Breast epithelium (tissue), 3 donors: Measurements from ENCODE around the gene KLK2.

Source experiments
- POLR2A ChIP-seq: fragments of 450-650 bp; IDR thresholded peaks from one replicate; pipeline ENCODE4 v1.6.1; 2016; ENCODE audit warnings: antibody characterized with exemption, mild to moderate bottlenecking, moderate library complexity
- TF ChIP-seq, protein P1 (sequence below), 3 donors: fragments of 450-650 bp; IDR thresholded peaks; one replicate each; pipeline ENCODE4 v1.5.1; 2016 to 2017; ENCODE audit warnings: antibody characterized with exemption in 3 of 3, mild to moderate bottlenecking in 3 of 3, moderate library complexity in 3 of 3

DNA sequence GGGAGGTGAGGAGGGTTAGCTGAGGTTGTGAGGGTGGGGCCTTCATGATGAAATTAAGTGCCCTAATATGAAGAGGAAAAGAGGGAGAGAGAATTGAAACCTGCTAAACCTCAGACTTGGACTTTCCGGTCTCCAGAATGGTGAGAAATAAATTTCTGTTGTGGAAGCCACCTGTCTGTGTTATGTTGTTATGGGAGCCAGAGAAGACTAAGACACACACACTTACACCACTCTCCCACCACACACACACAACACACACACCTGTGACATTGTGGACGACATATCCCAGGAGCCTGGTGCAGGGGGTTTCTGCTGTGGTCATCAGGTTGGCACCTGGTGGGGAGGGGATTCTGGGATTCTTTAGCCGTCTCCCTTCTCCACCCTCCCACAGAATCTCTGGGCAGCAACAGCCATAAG lies 24.0 kb downstream of the KLK2 start:
- TF ChIP-seq, protein P1, sequence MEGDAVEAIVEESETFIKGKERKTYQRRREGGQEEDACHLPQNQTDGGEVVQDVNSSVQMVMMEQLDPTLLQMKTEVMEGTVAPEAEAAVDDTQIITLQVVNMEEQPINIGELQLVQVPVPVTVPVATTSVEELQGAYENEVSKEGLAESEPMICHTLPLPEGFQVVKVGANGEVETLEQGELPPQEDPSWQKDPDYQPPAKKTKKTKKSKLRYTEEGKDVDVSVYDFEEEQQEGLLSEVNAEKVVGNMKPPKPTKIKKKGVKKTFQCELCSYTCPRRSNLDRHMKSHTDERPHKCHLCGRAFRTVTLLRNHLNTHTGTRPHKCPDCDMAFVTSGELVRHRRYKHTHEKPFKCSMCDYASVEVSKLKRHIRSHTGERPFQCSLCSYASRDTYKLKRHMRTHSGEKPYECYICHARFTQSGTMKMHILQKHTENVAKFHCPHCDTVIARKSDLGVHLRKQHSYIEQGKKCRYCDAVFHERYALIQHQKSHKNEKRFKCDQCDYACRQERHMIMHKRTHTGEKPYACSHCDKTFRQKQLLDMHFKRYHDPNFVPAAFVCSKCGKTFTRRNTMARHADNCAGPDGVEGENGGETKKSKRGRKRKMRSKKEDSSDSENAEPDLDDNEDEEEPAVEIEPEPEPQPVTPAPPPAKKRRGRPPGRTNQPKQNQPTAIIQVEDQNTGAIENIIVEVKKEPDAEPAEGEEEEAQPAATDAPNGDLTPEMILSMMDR (IDR thresholded peaks at IDR 0.05) = no peak
- TF ChIP-seq POLR2A = no peak
